Effector memory CD8-positive, alpha-beta T cell (primary cell): ENCODE data around the gene ADCY10.

Experiments used
- ATAC-seq: fragments of 150-1000 bp; cut with Tn5 transposase; replicated peaks from 2 replicates; pipeline ENCODE4 v1.10.0; 2021; ENCODE audit warnings: mild to moderate bottlenecking, moderate library complexity
- DNase-seq, 3 experiments: peaks; one replicate each; pipeline ENCODE4 v3.0.0; 2021
- H3K27ac Mint-ChIP-seq, 2 donors: one replicate each; pipeline ENCODE4 v1.8.0; 2022; ENCODE audit warnings: mild to moderate bottlenecking in 2 of 2, mixed read lengths in 2 of 2, moderate library complexity in 2 of 2
- H3K27me3 Mint-ChIP-seq, 2 donors: one replicate each; pipeline ENCODE4 v1.8.0; 2022; ENCODE audit warnings: mixed read lengths in 2 of 2
- H3K36me3 Mint-ChIP-seq: one replicate; pipeline ENCODE4 v1.8.0; 2022; ENCODE audit warnings: mild to moderate bottlenecking, moderate library complexity, mixed read lengths; ENCODE audit not compliant: insufficient read depth
- H3K4me1 Mint-ChIP-seq, 2 donors: one replicate each; pipeline ENCODE4 v1.8.0; 2022; ENCODE audit warnings: low read depth in 2 of 2, mixed read lengths in 2 of 2
- H3K4me3 Mint-ChIP-seq, 2 donors: one replicate each; pipeline ENCODE4 v1.8.0; 2022; ENCODE audit warnings: mild to moderate bottlenecking in 2 of 2, mixed read lengths in 2 of 2, moderate library complexity in 2 of 2
- H3K9me3 Mint-ChIP-seq, 2 donors: one replicate each; pipeline ENCODE4 v1.8.0; 2022; ENCODE audit warnings: mixed read lengths in 2 of 2
- total RNA-seq, 9 experiments: gene quantifications; one replicate each; lab custom pipeline; 2026; lab: John Stamatoyannopoulos, UW

ADCY10 gene, protein sequence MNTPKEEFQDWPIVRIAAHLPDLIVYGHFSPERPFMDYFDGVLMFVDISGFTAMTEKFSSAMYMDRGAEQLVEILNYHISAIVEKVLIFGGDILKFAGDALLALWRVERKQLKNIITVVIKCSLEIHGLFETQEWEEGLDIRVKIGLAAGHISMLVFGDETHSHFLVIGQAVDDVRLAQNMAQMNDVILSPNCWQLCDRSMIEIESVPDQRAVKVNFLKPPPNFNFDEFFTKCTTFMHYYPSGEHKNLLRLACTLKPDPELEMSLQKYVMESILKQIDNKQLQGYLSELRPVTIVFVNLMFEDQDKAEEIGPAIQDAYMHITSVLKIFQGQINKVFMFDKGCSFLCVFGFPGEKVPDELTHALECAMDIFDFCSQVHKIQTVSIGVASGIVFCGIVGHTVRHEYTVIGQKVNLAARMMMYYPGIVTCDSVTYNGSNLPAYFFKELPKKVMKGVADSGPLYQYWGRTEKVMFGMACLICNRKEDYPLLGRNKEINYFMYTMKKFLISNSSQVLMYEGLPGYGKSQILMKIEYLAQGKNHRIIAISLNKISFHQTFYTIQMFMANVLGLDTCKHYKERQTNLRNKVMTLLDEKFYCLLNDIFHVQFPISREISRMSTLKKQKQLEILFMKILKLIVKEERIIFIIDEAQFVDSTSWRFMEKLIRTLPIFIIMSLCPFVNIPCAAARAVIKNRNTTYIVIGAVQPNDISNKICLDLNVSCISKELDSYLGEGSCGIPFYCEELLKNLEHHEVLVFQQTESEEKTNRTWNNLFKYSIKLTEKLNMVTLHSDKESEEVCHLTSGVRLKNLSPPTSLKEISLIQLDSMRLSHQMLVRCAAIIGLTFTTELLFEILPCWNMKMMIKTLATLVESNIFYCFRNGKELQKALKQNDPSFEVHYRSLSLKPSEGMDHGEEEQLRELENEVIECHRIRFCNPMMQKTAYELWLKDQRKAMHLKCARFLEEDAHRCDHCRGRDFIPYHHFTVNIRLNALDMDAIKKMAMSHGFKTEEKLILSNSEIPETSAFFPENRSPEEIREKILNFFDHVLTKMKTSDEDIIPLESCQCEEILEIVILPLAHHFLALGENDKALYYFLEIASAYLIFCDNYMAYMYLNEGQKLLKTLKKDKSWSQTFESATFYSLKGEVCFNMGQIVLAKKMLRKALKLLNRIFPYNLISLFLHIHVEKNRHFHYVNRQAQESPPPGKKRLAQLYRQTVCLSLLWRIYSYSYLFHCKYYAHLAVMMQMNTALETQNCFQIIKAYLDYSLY (N-terminal part only)
- total RNA-seq: 0.03 to 1.7 (median 0.63) reads per million in 9 experiments

DNA sequence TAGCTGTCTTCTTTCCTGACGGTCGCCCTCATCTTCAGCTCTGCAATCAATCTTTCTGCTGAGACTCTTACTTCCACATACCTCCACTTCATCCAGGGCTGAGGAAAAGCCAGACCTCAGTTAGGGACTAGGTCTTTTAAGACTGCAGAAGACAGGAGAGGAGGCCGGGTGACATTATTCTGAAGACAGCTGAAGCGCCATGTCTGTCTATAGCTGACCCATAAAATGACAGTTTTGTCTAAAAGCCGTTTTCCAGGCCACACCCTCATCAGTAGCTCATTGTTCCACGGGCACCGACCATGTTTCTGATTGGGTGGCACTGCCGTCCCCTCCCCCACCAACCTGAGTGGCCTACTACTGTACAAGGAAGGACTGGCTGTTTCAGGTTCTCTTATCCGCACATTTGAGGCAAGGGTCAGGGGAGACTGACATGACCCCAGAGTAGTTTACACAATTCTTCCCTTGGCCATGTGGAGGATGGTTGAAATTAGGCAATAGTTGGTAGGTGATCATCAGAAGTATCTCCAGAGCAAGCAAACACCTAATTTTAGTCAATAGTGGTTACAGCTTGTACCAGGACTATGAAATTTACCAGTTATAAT is at the start of gene ADCY10:
TSS of gene ADCY10 (minus strand) at position 240 of the 602 bp plus-strand sequence. CDS start 8,994 bp downstream, outside the sequence.
- Mint-ChIP-seq H3K27me3 (peaks cover 0 to 11% of the 10 kb centered on the region in 2 donors), H3K4me3 (no peak within 1 kb of the TSS), H3K27ac (no peak within 1 kb of the TSS), H3K9me3 (peaks cover 6 to 9% of the 10 kb centered on the region in 2 donors), H3K36me3 (peaks cover 25% of the 10 kb centered on the region), H3K4me1 (peaks cover 0 to 3% of the 10 kb centered on the region in 2 donors)
- DNase-seq (no peak), ATAC-seq (no peak)

DNA sequence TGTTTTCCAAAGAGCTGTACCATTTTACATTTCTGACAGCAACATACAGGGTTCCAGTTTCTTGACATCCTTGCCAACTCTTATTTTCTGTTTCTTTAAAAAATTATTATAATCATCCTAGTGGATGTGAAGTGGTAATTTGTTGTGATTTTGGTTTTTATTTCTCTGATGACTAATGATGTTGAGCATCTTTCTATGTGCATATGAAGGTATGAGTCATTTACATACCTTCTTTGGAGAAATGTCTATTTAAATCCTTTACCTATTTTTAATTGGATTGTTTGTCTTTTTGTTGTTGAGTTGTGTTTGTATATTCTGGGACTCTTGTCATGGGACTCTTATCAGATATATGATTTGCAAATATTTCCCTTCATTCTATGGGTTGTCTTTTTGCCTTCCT is 43.8 kb upstream of the ADCY10 start:
- no peaks in the 10 kb centered on the region for H3K9me3 Mint-ChIP-seq
- peaks cover 28% of the 10 kb centered on the region for H3K36me3 Mint-ChIP-seq
- no peak overlapping the region for H3K4me3 Mint-ChIP-seq
- no peak for DNase-seq
- no peak for ATAC-seq
- peaks cover 3 to 23% of the 10 kb centered on the region in 2 donors for H3K4me1 Mint-ChIP-seq
- H3K27ac Mint-ChIP-seq: no peak overlapping the region
- H3K27me3 Mint-ChIP-seq: no peaks in the 10 kb centered on the region

DNA sequence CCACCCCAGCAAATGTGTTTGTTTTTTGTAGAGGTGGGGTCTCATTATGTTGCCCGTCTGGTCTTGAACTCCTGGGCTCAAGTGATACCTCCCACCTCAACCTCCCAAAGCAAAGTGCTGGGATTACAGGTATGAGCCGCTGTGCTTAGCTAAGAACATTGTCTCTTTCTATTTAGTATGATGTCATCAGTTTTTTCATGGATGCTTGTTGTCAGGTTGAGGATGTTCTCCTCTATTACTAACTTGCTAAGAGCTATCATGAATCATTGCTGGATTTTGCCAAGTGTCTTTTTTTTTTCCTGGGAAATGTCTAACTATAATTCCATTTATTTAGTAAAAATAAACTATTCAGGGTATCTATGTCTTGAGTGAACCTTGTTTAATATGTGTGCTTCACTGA is 42.0 kb upstream of the ADCY10 start:
- H3K27ac Mint-ChIP-seq: no peak overlapping the region
- H3K36me3 Mint-ChIP-seq: peaks cover 39% of the 10 kb centered on the region
- no peak overlapping the region for H3K4me3 Mint-ChIP-seq
- no peaks in the 10 kb centered on the region for H3K9me3 Mint-ChIP-seq
- no peaks in the 10 kb centered on the region for H3K27me3 Mint-ChIP-seq
- DNase-seq (no peak), ATAC-seq (no peak)
- H3K4me1 Mint-ChIP-seq: peaks cover 2 to 23% of the 10 kb centered on the region in 2 donors

DNA sequence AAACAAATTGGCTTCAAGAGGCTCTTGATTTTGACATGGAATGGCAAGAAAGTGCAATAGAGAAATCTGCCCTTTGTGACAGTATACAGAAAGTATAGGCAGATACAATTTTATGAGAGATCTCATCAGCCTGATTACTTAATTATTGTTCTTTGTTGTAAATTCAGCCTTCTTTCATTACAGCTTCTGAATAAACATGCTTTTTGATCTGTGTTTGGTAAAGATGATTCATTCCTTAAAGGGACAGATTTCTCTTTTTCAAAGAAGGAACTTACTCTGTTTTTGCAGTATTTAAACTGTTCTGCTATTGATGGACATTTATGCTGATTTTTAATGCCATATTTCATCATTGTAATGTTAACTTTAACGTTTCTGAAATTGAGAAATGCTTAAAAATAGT is 36.6 kb upstream of the ADCY10 start:
- ATAC-seq: no peak
- Mint-ChIP-seq H3K4me1 (peaks cover 19 to 31% of the 10 kb centered on the region in 2 donors), H3K9me3 (no peaks in the 10 kb centered on the region), H3K27me3 (no peaks in the 10 kb centered on the region), H3K4me3 (no peak overlapping the region), H3K27ac (peak overlapping the region in 1 of 2 donors; percentile 2), H3K36me3 (peaks cover 40% of the 10 kb centered on the region)
- no peak for DNase-seq

DNA sequence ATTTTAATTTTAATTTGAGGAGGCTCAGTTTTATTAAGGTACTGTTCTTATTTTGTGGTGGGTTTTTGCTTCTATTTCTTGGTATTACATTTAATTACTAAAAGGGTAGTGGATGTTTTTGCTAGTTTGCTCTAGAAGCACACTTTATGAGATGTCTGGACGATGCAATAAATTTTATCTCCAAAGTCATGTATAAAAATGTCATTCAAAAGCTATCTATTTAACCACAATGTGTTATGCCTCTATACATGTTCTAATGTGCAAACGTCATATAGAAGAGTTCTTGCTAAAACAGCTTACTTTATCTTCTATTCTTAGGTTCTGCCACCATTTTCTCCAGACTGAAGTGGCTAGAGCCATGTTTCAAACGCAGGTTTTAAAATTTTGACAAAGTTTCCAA is 35.9 kb upstream of the ADCY10 start:
- ATAC-seq (no peak), DNase-seq (no peak)
- peaks cover 22 to 34% of the 10 kb centered on the region in 2 donors for H3K4me1 Mint-ChIP-seq
- no peak overlapping the region for H3K4me3 Mint-ChIP-seq
- no peaks in the 10 kb centered on the region for H3K27me3 Mint-ChIP-seq
- no peak overlapping the region for H3K27ac Mint-ChIP-seq
- H3K36me3 Mint-ChIP-seq: peaks cover 34% of the 10 kb centered on the region
- no peaks in the 10 kb centered on the region for H3K9me3 Mint-ChIP-seq

DNA sequence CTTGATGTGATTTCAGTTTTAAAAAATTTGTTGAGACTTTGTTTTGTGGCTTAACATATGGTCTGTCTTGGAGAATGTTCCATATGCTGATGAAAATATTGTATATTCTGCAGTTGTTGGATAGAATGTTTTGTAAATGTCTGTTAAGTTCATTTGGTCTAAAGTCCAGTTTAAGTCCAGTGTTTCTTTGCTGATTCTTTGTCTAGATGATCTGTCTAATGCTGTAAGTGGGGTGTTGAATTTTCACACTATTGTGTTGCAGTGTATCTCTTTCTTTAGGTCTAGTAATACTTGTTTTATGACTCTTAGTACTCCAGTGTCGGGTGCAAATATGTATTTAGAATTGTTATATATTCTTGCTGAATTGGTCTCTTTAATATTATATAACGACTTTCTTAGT is 33.8 kb upstream of the ADCY10 start:
- H3K27me3 Mint-ChIP-seq: no peaks in the 10 kb centered on the region
- ATAC-seq: no peak

DNA sequence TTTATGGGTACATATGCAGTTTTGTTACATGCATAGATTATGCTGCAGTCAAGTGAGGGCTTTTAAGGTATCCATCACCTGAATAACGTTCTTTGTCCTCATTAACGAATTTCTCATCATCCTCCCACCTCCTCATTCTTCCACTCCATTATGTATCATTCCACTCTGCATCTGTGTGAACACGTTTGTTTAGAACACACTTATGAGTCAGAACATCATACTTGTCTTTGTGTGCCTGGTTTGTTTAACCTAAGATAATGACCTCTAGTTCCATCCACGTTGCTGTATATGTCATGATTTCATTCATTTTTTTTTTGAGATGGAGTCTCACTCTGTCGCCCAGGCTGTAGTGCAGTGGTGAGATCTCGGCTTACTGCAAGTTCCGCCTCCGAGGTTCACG is 29.6 kb upstream of the ADCY10 start:
- DNase-seq (no peak), ATAC-seq (no peak)
- Mint-ChIP-seq H3K4me3 (no peak overlapping the region), H3K9me3 (no peaks in the 10 kb centered on the region), H3K27me3 (no peaks in the 10 kb centered on the region), H3K4me1 (peaks cover 24 to 31% of the 10 kb centered on the region in 2 donors), H3K36me3 (peaks cover 4% of the 10 kb centered on the region), H3K27ac (no peak overlapping the region)

More for the DNA sequence above, 33.8 kb upstream of the ADCY10 start:
- Mint-ChIP-seq H3K9me3 (no peaks in the 10 kb centered on the region), H3K4me3 (no peak overlapping the region), H3K4me1 (peaks cover 27 to 31% of the 10 kb centered on the region in 2 donors), H3K36me3 (peaks cover 19% of the 10 kb centered on the region), H3K27ac (no peak overlapping the region)
- DNase-seq: no peak

DNA sequence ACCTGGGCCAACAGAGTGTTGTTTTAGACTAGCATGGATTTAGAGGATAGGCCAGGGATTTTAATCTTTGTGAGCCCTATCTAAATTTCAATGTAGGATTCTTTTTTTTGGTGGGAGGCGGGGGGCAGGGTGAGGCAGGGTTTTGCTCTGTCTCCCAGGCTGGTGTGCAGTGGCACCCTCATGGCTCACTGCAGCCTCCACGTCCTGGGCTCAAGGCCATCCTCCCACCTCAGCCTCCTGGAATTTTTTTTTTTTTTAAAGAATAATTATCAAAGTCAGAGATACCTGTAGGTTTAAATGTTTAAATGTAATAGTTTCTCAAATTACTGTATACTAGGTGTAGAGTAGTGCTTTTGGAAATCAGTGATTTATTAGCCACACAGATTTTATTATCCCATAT is 26.3 kb upstream of the ADCY10 start:
- no peaks in the 10 kb centered on the region for H3K27me3 Mint-ChIP-seq
- H3K9me3 Mint-ChIP-seq: no peaks in the 10 kb centered on the region
- peaks cover 17 to 22% of the 10 kb centered on the region in 2 donors for H3K4me1 Mint-ChIP-seq
- H3K27ac Mint-ChIP-seq: no peak overlapping the region
- peaks cover 24% of the 10 kb centered on the region for H3K36me3 Mint-ChIP-seq
- H3K4me3 Mint-ChIP-seq: no peak overlapping the region
- DNase-seq (no peak), ATAC-seq (no peak)

DNA sequence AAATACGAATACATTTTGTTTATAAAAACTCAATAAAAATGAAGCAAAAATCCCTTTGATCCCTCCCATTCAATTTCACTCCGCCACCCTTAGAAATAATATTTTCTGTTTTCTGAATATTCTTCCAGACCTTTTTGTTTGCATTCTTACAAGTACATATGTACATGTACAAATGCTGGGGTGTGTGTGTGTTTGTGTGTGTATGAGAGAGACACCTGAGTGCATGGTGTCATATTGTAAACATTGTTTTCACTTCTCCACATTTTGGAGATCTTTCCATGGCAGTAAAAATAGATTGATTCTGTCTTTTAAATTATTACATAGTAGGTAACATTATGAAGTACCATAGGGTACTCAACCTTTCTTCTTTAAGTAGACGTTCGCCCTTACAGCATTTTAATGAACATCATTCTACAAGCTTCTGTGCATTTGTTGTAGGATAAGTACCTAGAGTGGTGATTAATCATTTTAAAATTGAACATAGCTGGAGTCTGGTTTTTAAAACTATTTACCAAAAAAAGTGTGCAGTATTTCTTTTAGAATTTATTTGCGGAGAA is 24.2 kb upstream of the ADCY10 start:
- Mint-ChIP-seq H3K4me3 (peak overlapping the region; percentile 77 to 88), H3K4me1 (peaks cover 19 to 35% of the 10 kb centered on the region in 2 donors), H3K27me3 (no peaks in the 10 kb centered on the region), H3K9me3 (no peaks in the 10 kb centered on the region), H3K27ac (peak overlapping the region; percentile 81 to 92), H3K36me3 (peaks cover 24% of the 10 kb centered on the region)
- ATAC-seq (no peak), DNase-seq (no peak)

DNA sequence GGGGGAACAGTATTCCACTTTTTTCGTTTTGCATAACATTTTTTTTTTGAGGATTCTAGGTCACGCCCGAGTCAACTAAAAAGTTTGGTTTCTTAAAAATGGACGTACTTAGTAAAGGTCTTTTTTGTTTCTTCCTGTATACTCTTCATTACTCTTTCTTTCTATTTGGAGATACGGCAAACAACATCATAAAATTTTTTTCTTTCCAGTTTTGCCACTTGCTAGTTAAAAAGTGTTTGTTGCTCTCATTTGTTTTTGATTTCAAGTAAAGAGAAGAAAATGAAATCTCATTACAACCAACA is 23.7 kb upstream of the ADCY10 start:
- Mint-ChIP-seq H3K36me3 (peaks cover 24% of the 10 kb centered on the region), H3K27ac (peak overlapping the region; percentile 81 to 92), H3K9me3 (no peaks in the 10 kb centered on the region), H3K4me3 (peak overlapping the region; percentile 77 to 88), H3K27me3 (no peaks in the 10 kb centered on the region), H3K4me1 (peaks cover 19 to 38% of the 10 kb centered on the region in 2 donors)
- ATAC-seq (no peak), DNase-seq (no peak)

DNA sequence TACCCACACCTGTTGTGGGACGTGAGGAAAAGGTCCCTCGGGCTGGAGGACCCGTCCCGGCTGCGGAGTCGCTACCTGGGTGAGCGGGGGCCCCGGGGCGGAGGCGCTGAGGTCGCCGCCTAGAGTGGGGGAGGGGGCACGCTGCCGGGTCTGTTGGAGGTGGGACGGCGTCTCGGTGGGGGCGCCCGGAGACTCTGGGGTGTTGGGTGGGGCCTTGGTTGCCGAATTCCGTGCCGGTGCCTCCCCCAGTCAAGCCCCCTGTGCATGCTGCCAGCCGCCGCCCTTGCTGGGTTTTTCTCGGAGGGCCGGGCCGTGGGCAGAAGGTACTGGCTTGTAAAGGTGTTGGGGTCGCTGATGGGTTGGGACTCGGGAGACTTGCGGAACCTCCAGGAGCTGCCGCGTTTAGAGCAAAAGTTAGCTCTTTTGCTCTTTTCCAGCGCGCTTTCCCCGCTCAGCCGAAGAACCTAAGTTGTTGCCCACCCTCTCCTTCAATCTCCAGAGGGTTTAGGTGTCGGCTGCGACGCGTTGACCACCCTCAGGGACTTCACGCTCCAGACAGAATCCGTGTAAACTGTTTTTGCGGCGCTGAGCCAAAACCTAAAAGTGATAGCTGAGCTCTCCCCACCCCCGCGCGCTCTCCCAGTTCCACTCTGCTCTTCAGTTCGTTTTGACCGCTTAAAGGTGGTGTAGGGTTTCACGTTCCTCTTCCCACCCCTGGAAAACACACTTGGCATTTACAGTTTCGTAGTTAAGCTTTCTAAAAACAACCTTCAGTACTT is 23.2 kb upstream of the ADCY10 start, which contains the start of gene MPC2:
TSS of gene MPC2 (minus strand) at position 143 of the 779 bp plus-strand sequence. CDS start 1,231 bp downstream, outside the sequence.
- Mint-ChIP-seq H3K27me3 (no peaks in the 10 kb centered on the region), H3K4me3 (peak within 1 kb of the TSS; percentile 77 to 88), H3K36me3 (peaks cover 24% of the 10 kb centered on the region), H3K9me3 (no peaks in the 10 kb centered on the region), H3K4me1 (peaks cover 19 to 40% of the 10 kb centered on the region in 2 donors), H3K27ac (peak within 1 kb of the TSS; percentile 81 to 92)
- DNase-seq: peak; percentile 53 to 57 (median 56)
- peak; percentile 10 for ATAC-seq
